CD4-positive, alpha-beta T cell (primary cell): ENCODE results near the gene SLIT1. TPM values are rescaled to one million over a fixed set of nuclear protein-coding genes. Genes with fewer than 3 reads are reported as not detected.
A peak's percentile ranks its signal among the peaks of the same experiment; 100 is the strongest.

Experiments
- ATAC-seq: fragments of 200-7000 bp; cut with Tn5 transposase; one replicate; pipeline ENCODE4 v1.10.0; 2022; ENCODE audit warnings: mild to moderate bottlenecking; ENCODE audit not compliant: poor library complexity
- CTCF ChIA-PET: fragments of 350-600 bp; sonication (Branson Sonifier 250); formaldehyde crosslinking; loops from one replicate; lab custom pipeline; 2021; ENCODE audit warnings: antibody characterized with exemption, inconsistent platforms; lab: Charles Lee
- POLR2A ChIA-PET: fragments of 350-600 bp; sonication (Branson Sonifier 250); formaldehyde crosslinking; loops from one replicate; lab custom pipeline; 2021; ENCODE audit warnings: antibody characterized with exemption, inconsistent platforms; lab: Charles Lee
- DNase-seq, 14 experiments: peaks; one replicate each; pipeline ENCODE4 v3.0.0-alpha.2; 2013 to 2020; ENCODE audit warnings: mixed read lengths in 2 of 14
- H3K27ac ChIP-seq, 2 donors: one replicate each; pipeline versions ENCODE4 v1.5.1 to v1.7.0; 2013; ENCODE audit warnings: low read length in 2 of 2, low read depth in 1 of 2, mild to moderate bottlenecking in 1 of 2
- H3K27me3 ChIP-seq, 2 experiments: 1 replicate in 1 of 2; 2 replicates in 1 of 2; pipeline versions ENCODE4 v1.6.1 to v1.7.0; 2013; ENCODE audit warnings: low read length in 2 of 2, control low read depth in 1 of 2, mild to moderate bottlenecking in 1 of 2, moderate library complexity in 1 of 2; ENCODE audit not compliant: insufficient read depth in 2 of 2, control insufficient read depth in 1 of 2
- H3K36me3 ChIP-seq: one replicate; pipeline ENCODE4 v1.6.1; 2013; ENCODE audit warnings: low read length, control low read depth; ENCODE audit not compliant: insufficient read depth
- H3K4me1 ChIP-seq: one replicate; pipeline ENCODE4 v1.6.1; 2013; ENCODE audit warnings: low read length, control low read depth; ENCODE audit not compliant: insufficient read depth
- H3K4me3 ChIP-seq: one replicate; pipeline ENCODE4 v1.5.1; 2013; ENCODE audit warnings: mild to moderate bottlenecking, low read length, moderate library complexity
- H3K9me3 ChIP-seq, 2 experiments: 1 replicate in 1 of 2; 2 replicates in 1 of 2; pipeline versions ENCODE4 v1.6.1 to v1.7.0; 2013; ENCODE audit warnings: low read length in 2 of 2, mild to moderate bottlenecking in 2 of 2, control low read depth in 1 of 2, moderate library complexity in 1 of 2; ENCODE audit not compliant: control insufficient read depth in 1 of 2, insufficient read depth in 1 of 2
- H3K27ac Mint-ChIP-seq: one replicate; pipeline ENCODE4 v1.8.0; 2020; ENCODE audit warnings: mixed read lengths
- H3K27me3 Mint-ChIP-seq: one replicate; pipeline ENCODE4 v1.8.0; 2021; ENCODE audit warnings: mixed read lengths
- H3K36me3 Mint-ChIP-seq: one replicate; pipeline ENCODE4 v1.8.0; 2021; ENCODE audit warnings: low read depth, mixed read lengths
- H3K4me1 Mint-ChIP-seq: one replicate; pipeline ENCODE4 v1.8.0; 2021; ENCODE audit warnings: low read depth, mixed read lengths
- H3K4me3 Mint-ChIP-seq: one replicate; pipeline ENCODE4 v1.8.0; 2020; ENCODE audit warnings: mild to moderate bottlenecking, mixed read lengths
- H3K9me3 Mint-ChIP-seq: one replicate; pipeline ENCODE4 v1.8.0; 2020; ENCODE audit warnings: mixed read lengths
- intact Hi-C, 2 experiments: fragments of 100-400 bp; cut with DNase I in 1 of 2; cut with micrococcal nuclease in 1 of 2; formaldehyde crosslinking; loops; one replicate each; pipeline versions ENCODE4 v1.15.1 to v1.9.0; 2023 to 2025; cut with DNase I, micrococcal nuclease
- total RNA-seq, 174 experiments: library from RNA in 2 of 174; stranded (reverse) in 2 of 174; gene quantifications; one replicate each; pipeline ENCODE4 v1.2.3 and lab custom pipeline; 2021 to 2026
- TF ChIP-seq, protein P1 (sequence below): fragments of 200-600 bp; IDR thresholded peaks from one replicate; pipeline ENCODE4 v1.8.0; 2022; ENCODE audit warnings: antibody characterized with exemption, mild to moderate bottlenecking

Gene SLIT1
- total RNA-seq, 2 experiments from 2014 or later = 0.30 to 0.39 TPM

DNA sequence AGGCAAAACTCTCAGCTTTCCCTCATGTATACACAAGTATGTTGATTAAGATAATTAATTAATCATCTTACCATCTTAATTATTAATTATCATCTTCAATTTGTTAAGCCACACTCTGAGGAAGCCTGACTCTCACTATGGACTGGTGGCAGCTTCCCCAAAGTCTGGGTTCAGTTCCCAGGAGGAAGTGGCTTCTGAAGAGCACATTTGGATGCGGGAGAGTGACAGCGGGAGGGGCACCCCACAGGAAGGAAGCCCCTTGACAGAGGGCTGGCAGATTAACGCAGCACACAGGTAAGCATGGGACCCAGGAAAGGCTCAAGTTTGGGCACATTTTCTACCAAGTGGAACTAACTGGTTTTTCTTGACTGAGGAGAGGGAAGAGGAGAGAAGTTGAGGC, 13.4 kb upstream of the SLIT1 start:
- H3K36me3 ChIP-seq = no peaks in the 10 kb centered on the region
- no peaks in the 10 kb centered on the region for H3K27me3 Mint-ChIP-seq
- no peak for ATAC-seq
- no peak for DNase-seq
- H3K4me1 Mint-ChIP-seq = peaks cover 8% of the 10 kb centered on the region
- peaks cover 4 to 5% of the 10 kb centered on the region in 2 experiments for H3K27me3 ChIP-seq
- H3K9me3 Mint-ChIP-seq = no peaks in the 10 kb centered on the region
- no peak overlapping the region for H3K27ac Mint-ChIP-seq
- no peak overlapping the region for H3K4me3 Mint-ChIP-seq
- ChIA-PET POLR2A (no interaction called here), CTCF (no interaction called here)
- H3K4me1 ChIP-seq = peaks cover 11% of the 10 kb centered on the region
- intact Hi-C loops = loop anchor here in 1 of 2 experiments (5.0 kb wide), 1 partner anchor 432 kb away; no protein-coding TSS in a partner anchor
- H3K9me3 ChIP-seq = no peaks in the 10 kb centered on the region
- TF ChIP-seq, protein P1, sequence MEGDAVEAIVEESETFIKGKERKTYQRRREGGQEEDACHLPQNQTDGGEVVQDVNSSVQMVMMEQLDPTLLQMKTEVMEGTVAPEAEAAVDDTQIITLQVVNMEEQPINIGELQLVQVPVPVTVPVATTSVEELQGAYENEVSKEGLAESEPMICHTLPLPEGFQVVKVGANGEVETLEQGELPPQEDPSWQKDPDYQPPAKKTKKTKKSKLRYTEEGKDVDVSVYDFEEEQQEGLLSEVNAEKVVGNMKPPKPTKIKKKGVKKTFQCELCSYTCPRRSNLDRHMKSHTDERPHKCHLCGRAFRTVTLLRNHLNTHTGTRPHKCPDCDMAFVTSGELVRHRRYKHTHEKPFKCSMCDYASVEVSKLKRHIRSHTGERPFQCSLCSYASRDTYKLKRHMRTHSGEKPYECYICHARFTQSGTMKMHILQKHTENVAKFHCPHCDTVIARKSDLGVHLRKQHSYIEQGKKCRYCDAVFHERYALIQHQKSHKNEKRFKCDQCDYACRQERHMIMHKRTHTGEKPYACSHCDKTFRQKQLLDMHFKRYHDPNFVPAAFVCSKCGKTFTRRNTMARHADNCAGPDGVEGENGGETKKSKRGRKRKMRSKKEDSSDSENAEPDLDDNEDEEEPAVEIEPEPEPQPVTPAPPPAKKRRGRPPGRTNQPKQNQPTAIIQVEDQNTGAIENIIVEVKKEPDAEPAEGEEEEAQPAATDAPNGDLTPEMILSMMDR = no peak
- no peak overlapping the region for H3K27ac ChIP-seq
- no peaks in the 10 kb centered on the region for H3K36me3 Mint-ChIP-seq
- H3K4me3 ChIP-seq = no peak overlapping the region

DNA sequence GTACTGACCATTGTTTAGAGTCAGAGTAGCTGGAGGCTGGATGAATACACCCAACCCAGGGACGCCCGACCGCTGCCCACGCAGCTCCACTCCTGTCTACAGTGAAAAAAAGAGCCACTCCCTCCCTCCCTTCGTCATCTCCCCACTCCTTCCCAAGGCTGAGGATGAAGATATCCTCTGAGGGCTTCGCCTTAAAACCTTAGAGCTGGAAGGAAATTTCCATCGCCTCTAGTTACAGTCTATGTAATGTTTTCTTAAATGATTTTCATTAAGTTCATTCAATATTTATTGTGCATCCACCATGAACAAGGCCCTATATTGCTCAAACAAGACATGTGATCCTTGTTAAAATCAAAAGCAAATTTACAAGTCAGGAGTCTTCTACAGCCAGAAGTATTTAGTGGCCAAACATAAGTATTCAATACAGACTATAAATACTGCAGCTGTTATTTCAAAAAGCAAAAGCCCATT, 11.3 kb upstream of the SLIT1 start:
- peaks cover 15% of the 10 kb centered on the region for H3K27me3 Mint-ChIP-seq
- peaks cover 8% of the 10 kb centered on the region for H3K4me1 Mint-ChIP-seq
- peak overlapping the region; percentile 57 for H3K4me3 Mint-ChIP-seq
- H3K27ac Mint-ChIP-seq = no peak overlapping the region
- CTCF ChIA-PET = interaction anchor here (0.6 to 3.2 kb wide), 6 partner anchors 13 to 1503 kb away, joined by 3 to 32 read pairs (median 4); partner anchors contain the start of gene TCTN3
- no peaks in the 10 kb centered on the region for H3K36me3 Mint-ChIP-seq
- DNase-seq (no peak), ATAC-seq (no peak)
- Histone ChIP-seq H3K27me3 (peaks cover 6 to 13% of the 10 kb centered on the region in 2 experiments), H3K36me3 (no peaks in the 10 kb centered on the region), H3K4me1 (peaks cover 11% of the 10 kb centered on the region), H3K27ac (no peak overlapping the region), H3K4me3 (no peak overlapping the region), H3K9me3 (no peaks in the 10 kb centered on the region)
- TF ChIP-seq, protein P1 = no peak
- H3K9me3 Mint-ChIP-seq = no peaks in the 10 kb centered on the region
- intact Hi-C loops = loop anchor here in 1 of 2 experiments (5.0 kb wide), 1 partner anchor 430 kb away; no protein-coding TSS in a partner anchor
- POLR2A ChIA-PET = no interaction called here

DNA sequence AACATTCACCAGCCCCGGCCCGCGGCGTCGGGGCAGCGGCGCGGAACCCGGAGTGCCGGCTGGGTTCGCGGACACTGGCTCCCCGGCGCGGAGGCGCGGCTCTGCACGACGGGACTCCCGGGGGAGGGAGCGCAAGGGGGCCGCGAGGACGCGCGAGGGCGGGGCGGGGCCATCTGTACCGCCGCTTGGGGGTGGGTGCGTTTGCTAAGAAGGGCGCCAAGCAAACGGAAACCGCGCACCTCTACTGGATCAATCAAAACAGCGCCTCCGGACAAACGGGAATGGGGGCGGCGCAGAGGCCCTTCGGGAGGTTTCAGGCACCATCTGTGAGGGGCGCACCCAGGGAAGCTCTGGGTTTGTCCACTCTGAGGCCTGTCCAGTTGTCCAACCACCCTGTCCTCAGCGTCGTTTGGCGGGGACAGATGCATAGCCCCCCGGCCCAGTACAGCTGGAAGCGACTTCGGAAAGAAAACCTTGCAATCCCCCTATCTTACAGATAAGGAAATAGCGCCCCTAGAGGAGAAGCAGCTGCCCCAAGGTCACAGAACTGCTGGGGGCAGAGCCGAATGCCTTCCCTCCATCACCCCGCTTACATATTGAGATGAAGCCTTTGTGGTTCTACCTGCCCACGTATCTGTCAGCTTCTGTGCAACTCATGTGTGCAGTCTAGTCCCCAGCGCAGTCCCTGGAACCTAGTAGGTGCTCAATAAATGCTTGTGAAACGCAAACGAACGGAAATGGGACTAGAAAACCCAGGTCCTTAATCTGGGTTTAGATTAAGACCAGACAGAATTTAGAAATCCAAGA, 10.7 kb upstream of the SLIT1 start:
- no peaks in the 10 kb centered on the region for H3K36me3 Mint-ChIP-seq
- H3K27ac Mint-ChIP-seq = peak overlapping the region; percentile 13
- POLR2A ChIA-PET = interaction anchor here (0.7 to 1.3 kb wide), 2 partner anchors 14 to 159 kb away, joined by 3 to 5 read pairs; no protein-coding TSS in a partner anchor
- TF ChIP-seq, protein P1 = peak; percentile 89
- peak overlapping the region; percentile 67 for H3K4me3 ChIP-seq
- CTCF ChIA-PET = interaction anchor here (0.6 to 3.2 kb wide), 6 partner anchors 14 to 1503 kb away, joined by 3 to 32 read pairs (median 4); partner anchors contain the start of gene TCTN3
- DNase-seq = peak; percentile 36 to 81 (median 58)
- no peaks in the 10 kb centered on the region for H3K9me3 Mint-ChIP-seq
- no peaks in the 10 kb centered on the region for H3K36me3 ChIP-seq
- no peaks in the 10 kb centered on the region for H3K9me3 ChIP-seq
- H3K4me3 Mint-ChIP-seq = peak overlapping the region; percentile 90
- peak; percentile 86 for ATAC-seq
- H3K27me3 ChIP-seq = peaks cover 6 to 14% of the 10 kb centered on the region in 2 experiments
- H3K4me1 Mint-ChIP-seq = peaks cover 8% of the 10 kb centered on the region
- H3K27ac ChIP-seq = no peak overlapping the region
- intact Hi-C loops = loop anchor here in 1 of 2 experiments (5.0 kb wide), 1 partner anchor 429 kb away; no protein-coding TSS in a partner anchor
- peaks cover 22% of the 10 kb centered on the region for H3K27me3 Mint-ChIP-seq
- peaks cover 11% of the 10 kb centered on the region for H3K4me1 ChIP-seq
